ENCODE results near the gene TGFBI.

TGFBI gene

DNA sequence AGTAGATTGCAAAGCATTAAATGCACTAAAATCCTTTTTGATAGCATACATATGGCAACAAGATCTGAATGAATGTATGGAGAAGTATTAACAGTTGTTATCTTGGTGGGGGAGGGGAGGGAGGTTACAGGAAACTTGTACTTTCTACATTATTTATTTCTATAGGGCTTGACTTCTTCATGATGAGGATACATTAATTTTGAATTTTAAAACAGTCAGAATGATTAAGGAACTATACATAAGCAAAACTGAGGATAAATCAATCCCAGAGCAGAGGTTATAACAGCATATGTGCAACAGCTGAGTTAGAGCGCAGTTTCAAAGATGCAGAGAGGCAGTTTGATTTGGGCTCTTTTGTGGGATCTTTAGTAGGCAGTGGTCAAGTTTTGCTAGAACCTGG is 80.0 kb downstream of the TGFBI start:
- Histone ChIP-seq H3K9me3 (ENCODE audit: control insufficient read depth, low read length) (no peaks in the 10 kb centered on the region), H3K36me3 (ENCODE audit: control insufficient read depth, insufficient read depth, low read length) (no peaks in the 10 kb centered on the region), H3K4me1 (ENCODE audit: control insufficient read depth, insufficient read depth, low read length, poor library complexity, severe bottlenecking) (no peaks in the 10 kb centered on the region), H3K4me3 (ENCODE audit: extremely low read depth, insufficient read depth, low read length, poor library complexity, severe bottlenecking) (no peak overlapping the region), H3K27ac (ENCODE audit: low read depth, low read length, severe bottlenecking) (no peak overlapping the region)
- WGBS, 2 experiments (ENCODE audit: insufficient coverage in 2 of 2), result 100% methylated on average over 1 of the region's 1 CpG

DNA sequence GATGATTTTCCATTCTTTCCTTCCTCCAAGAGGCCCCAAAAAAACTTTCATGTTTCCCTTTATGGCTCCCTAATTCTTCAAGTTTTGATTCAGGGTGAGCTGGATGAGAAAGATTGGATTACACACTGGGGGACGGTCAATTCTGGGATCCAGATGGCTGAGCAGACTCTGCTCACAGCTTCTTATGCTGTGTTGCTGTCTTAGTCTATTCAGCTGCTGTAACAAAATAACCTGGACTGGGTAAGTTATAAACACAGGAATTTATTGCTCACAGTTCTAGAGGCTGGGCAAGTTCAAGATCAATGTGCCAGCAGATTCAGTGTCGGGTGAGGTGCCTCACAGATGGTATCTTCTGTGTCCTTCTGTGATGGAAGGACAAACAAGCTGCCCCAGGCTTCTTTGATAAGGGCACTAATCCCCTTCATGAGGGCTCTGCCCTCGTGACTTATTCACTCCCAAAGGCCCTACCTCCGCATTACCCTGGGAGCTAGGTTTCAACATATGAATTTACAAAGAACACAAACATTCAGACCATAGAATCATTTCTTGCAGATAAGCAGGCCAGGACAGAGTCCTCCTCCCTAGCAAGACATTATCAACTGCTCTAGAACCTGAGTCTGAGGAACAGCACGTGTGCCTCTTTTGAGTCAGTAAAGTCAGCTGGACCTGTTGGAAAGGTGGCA is 80.8 kb downstream of the TGFBI start:
- Histone ChIP-seq H3K4me3 (ENCODE audit: extremely low read depth, insufficient read depth, low read length, poor library complexity, severe bottlenecking) (no peak overlapping the region), H3K9me3 (ENCODE audit: control insufficient read depth, low read length) (no peaks in the 10 kb centered on the region), H3K4me1 (ENCODE audit: control insufficient read depth, insufficient read depth, low read length, poor library complexity, severe bottlenecking) (no peaks in the 10 kb centered on the region), H3K27ac (ENCODE audit: low read depth, low read length, severe bottlenecking) (no peak overlapping the region), H3K36me3 (ENCODE audit: control insufficient read depth, insufficient read depth, low read length) (no peaks in the 10 kb centered on the region)
- 94 to 100% methylated on average over 2 to 4 of the region's 5 CpGs for WGBS, 2 experiments (ENCODE audit: insufficient coverage in 2 of 2)
